HEK293 (cell line): ENCODE results near the gene LCN2.

Source experiments
- PBX3 ChIP-seq: sonication (generic); formaldehyde crosslinking; IDR thresholded peaks from 2 replicates; pipeline ENCODE4 v1.8.1; 2022; ENCODE audit warnings: mild to moderate bottlenecking, moderate library complexity, missing genetic modification reagents
- YY1 ChIP-seq: fragments of 450-650 bp; formaldehyde crosslinking; IDR thresholded peaks from 2 replicates; pipeline ENCODE4 v1.5.1; 2018; ENCODE audit warnings: missing biosample characterization, missing genetic modification characterization
- ZNF311 ChIP-seq: fragments of 450-650 bp; formaldehyde crosslinking; IDR thresholded peaks from 2 replicates; pipeline ENCODE4 v1.5.1; 2017; ENCODE audit warnings: missing biosample characterization, missing genetic modification characterization, borderline replicate concordance
- TF ChIP-seq, protein P1 (sequence below): fragments of 450-650 bp; formaldehyde crosslinking; IDR thresholded peaks from 2 replicates; pipeline ENCODE4 v1.5.1; 2016; ENCODE audit warnings: missing biosample characterization, missing genetic modification characterization, borderline replicate concordance

- TF ChIP-seq PBX3 (CRISPR knock-in tag), result no peak
- TF ChIP-seq, protein P1, sequence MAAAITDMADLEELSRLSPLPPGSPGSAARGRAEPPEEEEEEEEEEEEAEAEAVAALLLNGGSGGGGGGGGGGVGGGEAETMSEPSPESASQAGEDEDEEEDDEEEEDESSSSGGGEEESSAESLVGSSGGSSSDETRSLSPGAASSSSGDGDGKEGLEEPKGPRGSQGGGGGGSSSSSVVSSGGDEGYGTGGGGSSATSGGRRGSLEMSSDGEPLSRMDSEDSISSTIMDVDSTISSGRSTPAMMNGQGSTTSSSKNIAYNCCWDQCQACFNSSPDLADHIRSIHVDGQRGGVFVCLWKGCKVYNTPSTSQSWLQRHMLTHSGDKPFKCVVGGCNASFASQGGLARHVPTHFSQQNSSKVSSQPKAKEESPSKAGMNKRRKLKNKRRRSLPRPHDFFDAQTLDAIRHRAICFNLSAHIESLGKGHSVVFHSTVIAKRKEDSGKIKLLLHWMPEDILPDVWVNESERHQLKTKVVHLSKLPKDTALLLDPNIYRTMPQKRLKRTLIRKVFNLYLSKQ (tag by site-specific recombination), result no peak
- no peak for TF ChIP-seq ZNF311 (tag by site-specific recombination)
- TF ChIP-seq YY1 (tag by site-specific recombination), result no peak
Observed at GRCh38 chr9:128145536-128145935, 3.7 kb upstream of the LCN2 start.
